Right kidney (tissue), 1 donor: Measurements from ENCODE around the gene SMAP1.

ENCODE experiments used
- DNase-seq: peaks from one replicate; pipeline ENCODE4 v3.0.0-alpha.2; 2016

SMAP1 gene

GRCh38 chr6:70680396-70680795, 12.7 kb downstream of the SMAP1 start:
- no peak for DNase-seq

DNA sequence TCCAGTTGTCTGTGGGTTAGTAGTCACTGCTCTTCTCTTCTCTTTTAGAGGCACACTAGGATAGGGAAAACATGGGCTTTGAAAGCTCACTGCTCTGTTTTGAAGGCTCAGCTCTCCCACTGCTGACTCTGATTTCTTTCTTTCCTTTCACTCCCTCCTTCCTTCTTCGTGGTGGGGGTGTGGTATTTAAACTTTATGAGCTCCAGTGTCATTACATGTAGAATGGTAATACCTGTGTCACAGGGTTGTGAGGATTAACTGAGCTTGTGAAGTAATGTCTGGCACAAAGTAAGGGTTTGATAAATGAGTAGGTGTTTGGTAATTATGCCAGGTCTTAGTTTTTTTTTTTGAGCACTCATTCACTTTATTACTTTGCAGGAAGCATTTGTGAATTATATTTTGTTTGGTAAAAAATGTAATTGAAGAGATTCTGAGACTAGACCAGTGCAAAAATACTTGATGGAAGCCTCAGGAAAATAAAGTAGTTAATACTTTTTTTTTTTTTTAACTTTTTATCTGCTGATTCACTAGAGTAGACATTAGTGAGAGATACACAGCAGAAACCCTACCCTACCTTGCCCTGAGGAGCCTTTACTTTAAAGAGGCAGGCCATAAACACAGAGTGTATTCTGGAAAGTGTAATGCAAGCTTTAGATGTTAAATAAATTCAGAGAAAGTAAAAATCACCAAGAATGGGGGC, 17.3 kb downstream of the SMAP1 start:
- DNase-seq: no peak

- no peak for DNase-seq
Observed at GRCh38 chr6:70685494-70686180, 18.0 kb downstream of the SMAP1 start.

GRCh38 chr6:70686548-70687133, 19.0 kb downstream of the SMAP1 start:
- no peak for DNase-seq

DNA sequence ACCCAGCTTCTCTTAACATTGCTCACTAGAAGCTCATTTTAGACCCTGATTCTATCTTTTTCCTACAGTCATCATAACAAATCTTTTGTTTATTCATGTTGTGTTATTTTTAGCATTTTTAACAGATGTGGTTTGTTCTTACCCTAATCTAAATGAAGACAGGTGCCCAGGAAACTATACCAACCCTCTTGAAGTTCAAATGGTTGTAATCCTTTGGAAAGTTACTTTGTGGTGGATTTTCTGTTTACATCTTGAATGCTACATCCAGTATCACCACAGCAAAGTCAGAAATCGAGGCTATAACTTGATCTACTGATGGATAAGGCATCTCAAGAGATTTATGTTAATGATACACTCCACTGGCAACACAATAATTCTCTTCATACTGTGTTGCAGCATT, 26.2 kb downstream of the SMAP1 start:
- no peak for DNase-seq

DNA sequence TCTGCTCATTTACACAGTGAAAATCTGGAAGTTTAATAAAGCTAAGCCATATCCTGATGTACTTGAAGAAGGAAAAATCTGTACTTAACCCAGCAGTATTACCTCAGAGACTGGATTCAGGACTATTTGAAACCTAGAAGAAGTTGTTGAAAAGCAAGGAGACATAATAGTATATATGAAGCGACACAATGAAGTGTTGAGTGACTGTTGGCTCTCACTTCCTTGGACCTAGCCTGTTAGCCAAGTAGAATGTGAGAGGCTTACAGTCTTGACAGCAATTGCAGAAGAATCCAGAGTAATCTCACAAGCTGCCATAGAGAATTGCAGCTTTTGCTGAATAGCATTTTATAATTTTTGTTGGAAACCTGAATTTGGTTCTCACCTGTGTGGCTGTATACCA, 26.7 kb downstream of the SMAP1 start:
- DNase-seq: no peak

GRCh38 chr6:70700922-70701876, 33.5 kb downstream of the SMAP1 start:
- no peak for DNase-seq

- DNase-seq: no peak
Observed at GRCh38 chr6:70705772-70706171, 38.1 kb downstream of the SMAP1 start.

DNA sequence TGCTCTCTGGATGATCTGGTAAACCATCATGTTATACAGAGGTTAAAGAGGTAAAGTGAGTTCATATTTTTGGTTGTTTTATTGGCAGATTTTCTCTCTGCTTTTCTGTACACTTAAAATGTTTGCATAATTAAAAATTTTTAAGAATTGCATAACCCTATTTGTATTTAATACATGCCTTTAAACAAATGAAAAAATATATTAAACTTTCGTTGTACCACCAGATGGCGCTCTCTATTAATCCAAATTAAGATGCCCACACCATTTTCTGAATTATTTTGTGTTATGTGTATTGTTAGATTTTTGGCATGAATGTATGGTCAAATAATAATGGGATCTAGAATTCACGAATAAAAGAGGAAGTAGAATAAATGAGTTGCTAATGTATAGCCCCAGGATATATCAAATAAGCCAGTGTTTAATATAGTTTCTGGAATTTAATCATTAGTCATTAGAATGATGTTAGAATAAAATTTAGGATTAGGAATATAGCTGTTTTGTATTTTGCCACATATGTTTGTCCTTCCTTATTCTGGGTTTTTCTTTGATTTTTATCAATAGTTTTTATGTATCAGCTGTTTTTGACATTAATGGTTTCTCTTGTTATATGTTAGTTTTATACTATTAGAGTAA, 38.9 kb downstream of the SMAP1 start:
- no peak for DNase-seq

- no peak for DNase-seq
Observed at GRCh38 chr6:70707893-70708292, 40.2 kb downstream of the SMAP1 start.

DNA sequence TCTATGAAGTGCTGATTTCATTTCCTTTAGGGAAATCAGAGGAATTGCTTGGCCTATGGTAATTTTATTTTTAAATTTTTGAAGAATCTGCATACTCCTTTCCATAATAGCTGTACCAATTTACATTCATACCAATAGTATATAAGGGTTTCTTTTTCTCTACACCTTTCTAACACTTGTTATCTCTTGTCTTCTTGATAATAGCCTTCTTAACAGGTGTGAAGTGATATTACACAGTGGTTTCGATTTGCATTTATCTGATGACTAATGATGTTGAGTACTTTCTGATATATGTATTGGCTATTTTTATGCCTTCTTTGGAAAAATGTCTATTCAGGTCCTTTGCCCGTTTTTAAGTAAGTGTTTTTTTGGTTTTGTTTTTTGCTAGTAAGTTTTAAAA, 40.8 kb downstream of the SMAP1 start:
- DNase-seq: no peak

DNA sequence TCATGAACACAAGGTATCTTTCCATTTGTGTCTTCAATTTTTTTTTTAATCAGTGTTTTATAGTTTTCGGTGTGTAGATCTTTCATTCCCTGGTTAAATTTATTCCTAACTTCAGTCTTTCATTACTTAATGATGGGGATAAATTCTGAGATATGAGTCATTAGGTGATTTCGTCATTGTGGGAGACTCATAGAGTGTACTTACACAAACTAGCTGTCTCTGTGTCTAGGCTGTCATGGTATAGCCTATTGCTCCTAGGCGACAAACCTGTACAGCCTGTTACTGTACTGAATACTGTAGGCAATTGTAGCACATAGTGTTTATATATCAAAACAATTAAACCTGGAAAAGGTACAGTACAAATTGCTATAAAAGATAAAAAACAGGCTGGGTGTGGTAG, 42.1 kb downstream of the SMAP1 start:
- DNase-seq: no peak

GRCh38 chr6:70714716-70715257, 47.1 kb downstream of the SMAP1 start:
- no peak for DNase-seq

GRCh38 chr6:70717038-70717801, 49.5 kb downstream of the SMAP1 start:
- no peak for DNase-seq

GRCh38 chr6:70724524-70724923, 56.8 kb downstream of the SMAP1 start:
- DNase-seq: no peak

- no peak for DNase-seq
Observed at GRCh38 chr6:70725817-70726415, 58.2 kb downstream of the SMAP1 start.

DNA sequence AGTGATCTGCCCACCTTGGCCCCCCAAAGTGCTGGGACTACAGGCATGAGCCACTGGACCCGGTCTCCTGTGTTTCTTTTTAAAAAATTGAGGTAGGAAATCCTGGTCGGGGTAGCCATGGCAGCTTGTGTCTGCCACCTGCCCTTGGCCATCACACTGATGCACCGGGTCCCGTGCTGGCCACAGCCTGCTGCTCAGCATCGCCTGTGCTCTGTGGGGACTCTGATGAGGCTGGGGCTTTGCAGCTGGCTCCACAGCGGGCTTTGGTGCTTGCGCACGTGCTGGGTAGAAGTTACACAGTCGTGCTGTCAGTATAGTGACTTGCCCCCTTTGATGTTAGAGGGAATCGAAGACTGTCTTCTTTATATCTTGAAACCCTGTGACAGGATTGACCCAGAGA, 66.7 kb downstream of the SMAP1 start:
- DNase-seq: no peak

DNA sequence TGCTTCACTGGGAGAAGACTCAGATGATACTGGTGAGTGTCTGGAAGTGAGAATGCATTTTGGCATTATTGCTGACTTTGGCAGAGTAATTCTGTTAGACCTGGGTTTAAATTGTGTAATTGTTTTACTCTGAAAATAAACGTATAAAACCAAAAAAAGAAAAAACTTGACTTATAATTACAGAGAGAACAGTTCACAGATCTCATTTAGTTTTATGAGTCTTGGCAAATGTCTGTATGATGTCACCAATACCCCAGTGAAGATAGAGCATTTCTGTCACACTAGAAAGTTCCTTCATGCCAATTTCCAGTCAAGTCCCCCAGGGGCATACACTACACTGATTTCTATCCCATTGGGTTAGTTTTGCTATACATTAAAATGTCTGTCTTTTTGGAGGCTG, 67.3 kb downstream of the SMAP1 start:
- DNase-seq: no peak

GRCh38 chr6:70735513-70735912, 67.8 kb downstream of the SMAP1 start:
- no peak for DNase-seq

DNA sequence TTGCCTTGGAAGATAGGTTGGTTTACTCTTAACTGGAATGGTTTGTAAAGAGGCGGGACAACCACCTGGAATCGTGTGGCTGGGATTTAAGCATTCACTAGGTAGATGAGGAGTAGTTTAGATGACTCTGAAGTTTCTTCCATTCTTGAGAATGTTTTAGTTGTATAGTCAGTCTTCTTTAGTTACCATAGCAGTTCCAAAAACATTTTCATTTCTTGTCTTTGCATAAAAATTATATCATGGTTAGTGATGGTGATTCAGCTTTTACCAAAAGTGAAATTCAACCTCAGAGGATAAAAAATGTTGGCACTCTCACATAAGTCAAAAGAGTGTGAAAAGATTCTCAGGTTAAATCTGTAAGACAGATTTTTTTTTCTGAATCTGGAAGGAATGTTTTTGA, 70.3 kb downstream of the SMAP1 start:
- no peak for DNase-seq

GRCh38 chr6:70739534-70739933, 71.9 kb downstream of the SMAP1 start:
- DNase-seq: no peak
